HG03558 (cell line): Measurements from ENCODE around the gene ST14.
"Not testable (repeated sequence)": the region's sequence is repeated elsewhere in the genome, so short reads cannot be mapped to it uniquely, and the experiment has no call there.

Source experiments
- ATAC-seq: cut with Tn5 transposase; IDR thresholded peaks from one replicate; pipeline ENCODE4 v1.9.1; 2021; ENCODE audit warnings: moderate number of reproducible peaks; ENCODE audit not compliant: unreplicated experiment; ENCODE audit errors: extremely low read depth

Gene ST14

DNA sequence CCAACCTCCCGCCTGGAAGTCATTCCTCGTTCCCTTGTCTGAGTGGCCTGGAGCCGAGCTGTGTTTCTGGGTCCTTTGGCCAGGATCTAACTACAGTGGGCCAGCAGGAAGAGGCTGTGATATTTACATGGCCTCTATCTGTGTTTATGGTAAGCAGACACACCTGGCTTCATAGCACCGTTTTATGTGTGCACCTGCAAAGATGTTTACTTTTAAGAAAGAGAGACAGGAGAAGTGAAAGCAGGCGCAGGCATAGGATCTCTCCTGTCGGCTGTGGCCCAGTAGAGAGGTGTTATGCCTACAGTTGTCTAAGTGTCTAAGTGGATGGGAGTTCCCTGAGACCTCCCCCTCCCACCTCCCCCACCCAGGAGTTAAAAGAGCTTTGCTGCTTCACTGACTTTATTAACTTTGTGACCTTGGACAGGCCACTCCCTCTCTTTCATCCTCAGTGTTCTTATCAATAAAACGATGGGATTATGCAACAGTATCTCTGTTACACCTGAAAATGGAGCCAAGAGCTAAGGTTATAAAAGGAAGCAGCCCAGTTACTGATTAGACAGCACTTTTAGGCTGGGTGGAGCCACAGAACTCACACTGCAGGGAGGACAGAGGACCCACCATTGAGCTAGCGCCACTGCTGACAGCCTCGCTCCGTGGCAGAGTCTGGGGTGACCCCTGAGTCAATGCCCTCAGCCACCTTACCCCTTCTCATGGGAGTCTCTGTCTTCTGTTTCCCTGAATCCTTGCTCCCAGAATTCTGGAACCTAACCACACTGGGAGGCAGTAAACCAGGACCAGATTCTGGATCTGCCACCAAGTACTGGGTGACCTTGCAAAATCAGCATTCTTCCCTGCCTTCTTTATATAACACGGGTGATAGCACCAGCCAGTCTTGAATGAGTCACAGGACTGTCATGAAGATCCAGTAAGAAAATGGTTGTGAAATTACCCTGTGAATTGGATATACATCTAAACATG lies 22.0 kb downstream of the ST14 start:
- no peak for ATAC-seq

DNA sequence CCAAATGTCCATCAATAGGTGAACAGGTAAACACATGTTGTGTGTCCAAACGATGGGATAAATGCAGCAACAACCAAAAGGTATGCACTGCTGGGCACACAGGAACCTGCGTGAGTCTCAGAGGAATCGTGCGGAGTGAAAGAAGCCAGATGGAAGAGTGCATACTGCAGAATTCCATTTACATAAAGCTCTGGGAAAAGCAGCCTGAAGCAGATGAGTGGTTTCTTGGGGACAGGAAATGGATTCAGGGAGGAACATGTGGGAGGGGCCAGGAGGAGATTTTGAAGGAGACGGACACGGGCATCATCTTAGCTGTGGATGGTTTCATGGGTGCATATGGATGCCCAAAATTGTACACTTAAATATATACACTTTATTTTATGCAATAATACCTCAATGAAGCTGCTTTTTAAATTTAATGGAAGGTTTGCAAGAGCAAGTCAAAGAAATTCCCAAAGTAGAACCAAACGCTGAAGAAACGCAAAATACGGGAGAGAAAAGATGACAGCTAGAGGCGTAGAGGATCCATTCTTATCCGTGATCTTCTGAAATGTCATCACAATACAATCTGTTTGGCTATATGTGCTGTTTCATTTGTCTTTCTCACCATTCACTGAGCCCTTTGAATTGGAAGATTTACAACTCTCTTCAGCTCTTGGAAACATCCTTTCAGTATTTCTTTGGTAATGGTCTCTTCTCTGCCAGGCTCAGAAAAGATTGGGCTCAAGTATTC lies 24.5 kb downstream of the ST14 start:
- ATAC-seq: no peak

DNA sequence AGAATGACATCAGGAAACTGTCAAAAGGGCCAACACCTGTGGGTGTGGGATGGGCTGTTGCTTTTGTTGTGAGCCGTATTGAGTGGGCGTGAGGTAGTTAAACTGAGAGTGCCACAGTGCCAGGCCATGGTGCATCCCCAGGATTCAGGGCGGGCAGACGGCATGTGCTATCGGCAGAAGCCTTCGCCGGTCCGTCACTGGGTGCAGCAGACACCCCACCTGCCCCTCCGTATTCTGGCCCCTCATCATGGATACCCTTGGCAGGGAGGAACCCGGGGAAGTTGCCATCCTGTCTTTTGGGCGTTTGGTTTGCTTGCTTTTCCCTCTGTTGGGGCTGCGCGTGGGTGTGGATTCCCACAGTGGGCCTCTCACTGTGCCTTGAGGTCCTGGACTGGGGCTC lies 27.5 kb downstream of the ST14 start:
- ATAC-seq: no peak

DNA sequence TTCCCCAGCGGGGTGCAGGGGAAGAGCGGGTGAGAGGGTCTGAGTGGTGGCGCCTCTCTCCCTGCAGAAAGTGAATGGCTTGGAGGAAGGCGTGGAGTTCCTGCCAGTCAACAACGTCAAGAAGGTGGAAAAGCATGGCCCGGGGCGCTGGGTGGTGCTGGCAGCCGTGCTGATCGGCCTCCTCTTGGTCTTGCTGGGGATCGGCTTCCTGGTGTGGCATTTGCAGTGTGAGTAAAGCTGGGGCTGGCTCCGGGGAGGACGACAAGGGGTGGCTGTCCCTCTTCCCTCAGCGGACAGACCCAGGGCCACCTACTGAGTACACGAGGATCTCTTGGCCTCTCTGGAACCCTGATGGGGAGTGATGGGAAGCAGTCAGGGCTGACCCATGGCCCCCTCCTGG lies 28.5 kb downstream of the ST14 start:
- no peak for ATAC-seq

DNA sequence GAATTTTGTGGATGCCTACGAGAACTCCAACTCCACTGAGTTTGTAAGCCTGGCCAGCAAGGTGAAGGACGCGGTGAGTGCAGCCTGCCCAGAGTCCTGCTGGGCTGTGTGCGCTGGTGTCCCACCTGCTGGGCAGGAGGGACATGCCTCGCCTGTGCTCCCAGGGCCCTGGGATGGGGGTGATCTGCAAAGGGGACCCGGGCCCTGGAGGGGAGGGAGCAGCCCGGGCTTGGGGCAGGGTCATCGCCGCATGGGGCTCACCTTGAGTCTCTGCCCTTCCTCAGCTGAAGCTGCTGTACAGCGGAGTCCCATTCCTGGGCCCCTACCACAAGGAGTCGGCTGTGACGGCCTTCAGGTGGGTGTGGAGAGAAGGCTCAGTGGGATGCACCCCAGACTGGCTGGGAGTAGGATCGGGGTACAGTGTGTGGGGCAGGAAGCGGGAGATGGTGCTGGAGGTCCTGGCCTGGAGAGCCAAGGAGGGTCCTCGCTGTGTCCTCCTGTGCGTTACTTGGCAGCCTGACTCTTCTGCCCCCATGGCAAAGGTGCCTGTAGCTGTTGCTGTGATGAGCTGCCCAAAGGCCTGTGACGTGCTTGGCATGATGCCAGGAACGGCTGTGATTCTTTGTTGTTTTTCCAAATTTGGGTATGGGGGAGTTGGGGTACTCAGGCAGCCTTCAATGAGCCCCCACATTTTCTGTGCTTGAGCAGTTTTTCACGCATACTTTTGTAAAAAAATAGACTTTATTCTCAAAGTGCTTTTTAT lies 29.2 kb downstream of the ST14 start:
- no peak for ATAC-seq

DNA sequence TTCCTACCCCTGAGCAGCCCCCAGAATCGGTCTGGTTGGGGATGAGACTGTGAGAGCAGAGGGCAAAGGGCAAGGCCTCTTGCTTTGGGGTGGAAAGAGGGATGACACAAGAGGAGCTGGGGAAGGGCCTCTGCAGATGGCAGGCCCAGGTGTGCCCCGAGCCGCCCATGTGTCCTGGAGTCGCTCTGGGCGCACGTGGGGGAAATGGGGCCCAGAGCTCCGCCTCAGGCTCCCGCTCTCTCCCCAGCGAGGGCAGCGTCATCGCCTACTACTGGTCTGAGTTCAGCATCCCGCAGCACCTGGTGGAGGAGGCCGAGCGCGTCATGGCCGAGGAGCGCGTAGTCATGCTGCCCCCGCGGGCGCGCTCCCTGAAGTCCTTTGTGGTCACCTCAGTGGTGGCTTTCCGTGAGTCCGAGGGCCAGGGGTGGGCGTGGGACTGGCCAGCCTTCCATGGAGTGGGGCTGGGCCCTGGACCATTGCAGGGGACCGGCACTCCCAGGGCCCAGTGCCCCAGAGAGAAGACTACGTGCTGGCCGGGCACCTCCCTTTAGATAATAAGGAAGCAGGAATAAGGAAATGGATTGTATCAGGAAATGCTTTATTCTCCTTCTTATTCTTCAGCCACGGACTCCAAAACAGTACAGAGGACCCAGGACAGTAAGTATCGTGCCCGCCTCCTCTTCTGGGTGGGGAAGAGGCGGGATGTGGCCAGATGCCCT lies 30.1 kb downstream of the ST14 start:
- ATAC-seq: no peak

DNA sequence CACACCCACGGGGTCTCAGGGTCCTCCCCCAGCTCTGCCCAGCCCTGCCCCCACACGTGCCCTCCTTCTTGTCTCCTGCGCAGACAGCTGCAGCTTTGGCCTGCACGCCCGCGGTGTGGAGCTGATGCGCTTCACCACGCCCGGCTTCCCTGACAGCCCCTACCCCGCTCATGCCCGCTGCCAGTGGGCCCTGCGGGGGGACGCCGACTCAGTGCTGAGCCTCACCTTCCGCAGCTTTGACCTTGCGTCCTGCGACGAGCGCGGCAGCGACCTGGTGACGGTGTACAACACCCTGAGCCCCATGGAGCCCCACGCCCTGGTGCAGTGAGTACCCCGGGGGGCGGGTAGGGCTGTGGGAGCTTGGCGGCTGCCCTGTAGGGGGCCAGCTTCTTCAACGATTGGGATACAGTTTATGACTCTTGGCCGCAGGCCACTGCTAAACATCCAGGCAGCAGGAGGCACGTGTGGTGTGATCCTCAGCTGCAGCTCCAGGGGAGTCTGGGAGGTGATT lies 30.8 kb downstream of the ST14 start:
- ATAC-seq: no peak

DNA sequence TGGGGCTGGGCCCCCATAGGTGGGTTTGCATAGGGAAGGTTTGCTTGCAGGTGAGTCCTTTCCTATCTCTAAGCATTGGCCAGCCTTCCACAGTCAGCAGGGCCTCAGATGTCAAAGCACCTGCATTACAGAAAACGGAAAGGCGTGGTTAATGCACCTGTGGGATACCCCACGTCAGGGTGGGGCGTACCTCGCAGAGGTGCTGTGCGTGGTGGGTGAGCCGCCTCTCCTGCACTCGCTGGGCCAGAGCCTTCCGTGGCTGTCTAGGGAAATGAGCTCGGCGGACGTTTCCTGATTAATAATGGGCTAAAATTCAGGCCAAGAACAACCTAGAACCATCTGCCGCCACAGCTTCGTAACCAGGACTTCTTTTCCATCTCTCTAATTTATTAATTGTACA lies 32.3 kb downstream of the ST14 start:
- no peak for ATAC-seq

DNA sequence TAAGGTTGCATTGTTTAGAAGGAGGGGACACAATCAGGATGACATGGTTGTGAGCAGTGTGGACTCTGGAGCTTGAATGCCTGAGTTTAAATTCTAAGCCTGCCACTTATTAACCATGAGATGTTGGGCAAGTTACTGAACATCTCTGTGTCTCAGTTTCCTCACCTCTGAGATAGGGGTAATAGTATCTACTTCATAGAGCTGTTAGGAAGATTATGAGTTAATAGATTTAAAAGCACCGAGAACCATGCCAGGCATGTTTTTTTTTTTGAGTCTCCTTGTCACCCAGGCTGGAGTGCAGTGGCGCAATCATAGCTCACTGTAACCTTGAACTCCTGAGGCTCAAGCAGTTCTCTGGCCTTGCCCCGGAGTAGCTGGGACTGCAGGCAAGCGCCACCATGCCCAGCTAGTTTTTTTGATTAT lies 33.3 kb downstream of the ST14 start:
- no peak for ATAC-seq

DNA sequence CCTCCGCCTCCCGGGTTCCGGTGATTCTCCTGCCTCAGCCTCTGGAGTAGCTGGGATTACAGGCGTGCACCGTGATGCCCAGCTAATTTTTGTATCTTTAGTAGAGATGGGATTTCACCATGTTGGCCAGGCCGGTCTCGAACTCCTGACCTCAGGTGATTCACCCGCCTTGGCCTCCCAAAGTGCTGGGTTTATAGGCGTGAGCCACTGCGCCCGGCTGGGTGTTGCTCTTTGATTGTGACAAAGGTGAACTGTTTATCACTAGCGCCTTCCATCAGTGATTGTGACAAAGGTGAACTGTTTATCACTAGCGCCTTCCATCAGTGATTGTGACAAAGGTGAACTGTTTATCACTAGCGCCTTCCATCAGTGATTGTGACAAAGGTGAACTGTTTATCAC lies 34.0 kb downstream of the ST14 start:
- not testable (repeated sequence) for ATAC-seq

DNA sequence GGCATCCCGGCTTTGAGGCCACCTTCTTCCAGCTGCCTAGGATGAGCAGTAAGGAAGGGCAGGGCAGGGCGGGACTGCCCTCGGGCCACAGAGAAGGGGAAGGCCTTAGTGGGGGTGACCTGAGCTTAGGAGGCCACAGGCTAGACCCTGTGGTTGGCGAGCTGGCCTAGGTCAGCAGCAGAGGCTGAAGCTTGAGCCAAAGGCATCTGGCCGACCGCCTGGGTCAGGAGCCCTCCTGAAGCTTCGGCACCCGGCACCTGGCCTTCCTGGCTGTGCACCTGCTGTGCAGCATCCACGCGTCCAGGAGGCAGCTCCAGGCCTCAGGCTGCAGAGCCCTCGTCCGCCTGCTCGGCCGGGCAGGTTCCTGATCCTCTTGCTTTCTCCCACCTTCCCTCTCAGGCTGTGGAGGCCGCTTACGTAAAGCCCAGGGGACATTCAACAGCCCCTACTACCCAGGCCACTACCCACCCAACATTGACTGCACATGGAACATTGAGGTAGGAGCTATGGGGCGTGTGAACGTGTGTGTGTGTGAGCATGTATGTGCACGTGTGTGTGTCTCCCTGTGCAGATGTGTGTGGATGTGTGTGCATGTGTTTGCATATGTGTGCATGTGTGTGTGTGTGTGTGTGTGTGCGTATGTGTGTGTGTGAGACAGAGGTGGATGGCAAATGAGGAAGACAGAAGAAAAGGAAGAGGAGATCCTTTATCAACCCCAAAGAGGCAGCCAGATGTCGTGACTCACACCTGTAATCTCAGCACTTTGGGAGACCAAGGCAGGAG lies 34.9 kb downstream of the ST14 start:
- no peak for ATAC-seq

DNA sequence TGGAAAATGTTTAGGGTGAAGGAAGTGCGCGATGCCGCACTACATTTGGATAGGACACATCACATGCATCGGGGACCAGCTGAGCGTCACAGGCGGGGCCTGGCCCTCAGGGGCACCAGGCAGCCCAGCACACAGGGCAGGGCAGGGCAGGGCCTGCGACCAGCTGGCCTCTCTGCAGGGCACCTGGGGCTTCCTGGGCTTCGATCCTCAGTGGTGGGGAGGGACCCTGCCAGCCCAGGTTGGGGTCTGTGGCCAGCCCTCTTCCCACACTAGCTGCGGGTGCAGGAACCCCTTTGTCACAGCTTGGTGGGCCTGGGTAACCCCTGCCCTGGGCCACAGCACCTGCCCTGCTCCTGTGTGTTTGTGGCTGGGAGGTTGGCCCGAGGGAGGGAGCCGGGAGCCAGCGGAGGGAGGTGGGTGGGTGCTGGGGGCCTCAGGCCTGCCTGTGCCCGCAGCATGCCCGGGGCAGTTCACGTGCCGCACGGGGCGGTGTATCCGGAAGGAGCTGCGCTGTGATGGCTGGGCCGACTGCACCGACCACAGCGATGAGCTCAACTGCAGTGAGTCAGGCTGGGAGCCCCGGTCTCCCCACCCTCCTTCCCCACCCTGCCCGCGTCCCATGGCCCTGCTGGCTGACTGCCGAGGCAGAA lies 37.9 kb downstream of the ST14 start:
- ATAC-seq: no peak

DNA sequence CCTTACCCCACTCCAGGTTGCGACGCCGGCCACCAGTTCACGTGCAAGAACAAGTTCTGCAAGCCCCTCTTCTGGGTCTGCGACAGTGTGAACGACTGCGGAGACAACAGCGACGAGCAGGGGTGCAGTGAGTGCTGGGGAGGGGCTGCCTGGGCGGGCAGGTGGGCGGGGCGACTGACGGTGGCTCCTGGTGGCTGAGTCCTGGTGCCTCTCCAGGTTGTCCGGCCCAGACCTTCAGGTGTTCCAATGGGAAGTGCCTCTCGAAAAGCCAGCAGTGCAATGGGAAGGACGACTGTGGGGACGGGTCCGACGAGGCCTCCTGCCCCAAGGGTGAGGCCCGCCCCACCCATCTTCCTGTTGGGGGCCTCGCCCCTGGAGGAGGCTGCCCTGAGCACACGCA lies 38.7 kb downstream of the ST14 start:
- no peak for ATAC-seq

DNA sequence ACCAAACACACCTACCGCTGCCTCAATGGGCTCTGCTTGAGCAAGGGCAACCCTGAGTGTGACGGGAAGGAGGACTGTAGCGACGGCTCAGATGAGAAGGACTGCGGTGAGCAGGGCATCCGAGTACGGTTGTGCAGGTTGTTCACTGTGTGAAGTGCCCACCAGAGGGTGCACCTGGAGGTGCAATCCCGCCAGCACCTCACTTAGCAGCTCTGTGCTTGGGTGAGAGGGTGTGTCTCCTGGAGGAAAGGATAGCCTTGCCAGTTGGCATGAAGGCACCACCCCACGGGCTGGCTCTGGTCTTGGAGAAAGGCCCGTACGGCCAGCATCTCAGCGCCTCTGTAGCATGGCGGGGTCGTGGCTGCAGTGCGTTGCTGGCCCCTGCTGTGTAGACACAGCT lies 39.4 kb downstream of the ST14 start:
- ATAC-seq: no peak

DNA sequence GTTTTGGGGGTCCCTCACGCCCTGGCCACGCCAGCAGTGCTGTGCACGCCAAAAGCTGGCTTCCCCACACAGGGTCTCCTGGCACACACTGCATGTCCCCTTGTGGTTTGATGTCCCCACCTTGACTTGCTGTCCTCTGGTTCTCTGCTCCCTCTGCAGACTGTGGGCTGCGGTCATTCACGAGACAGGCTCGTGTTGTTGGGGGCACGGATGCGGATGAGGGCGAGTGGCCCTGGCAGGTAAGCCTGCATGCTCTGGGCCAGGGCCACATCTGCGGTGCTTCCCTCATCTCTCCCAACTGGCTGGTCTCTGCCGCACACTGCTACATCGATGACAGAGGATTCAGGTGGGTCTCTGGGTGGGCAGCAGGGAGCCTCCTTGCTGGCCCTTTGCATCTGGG lies 40.2 kb downstream of the ST14 start:
- no peak for ATAC-seq

DNA sequence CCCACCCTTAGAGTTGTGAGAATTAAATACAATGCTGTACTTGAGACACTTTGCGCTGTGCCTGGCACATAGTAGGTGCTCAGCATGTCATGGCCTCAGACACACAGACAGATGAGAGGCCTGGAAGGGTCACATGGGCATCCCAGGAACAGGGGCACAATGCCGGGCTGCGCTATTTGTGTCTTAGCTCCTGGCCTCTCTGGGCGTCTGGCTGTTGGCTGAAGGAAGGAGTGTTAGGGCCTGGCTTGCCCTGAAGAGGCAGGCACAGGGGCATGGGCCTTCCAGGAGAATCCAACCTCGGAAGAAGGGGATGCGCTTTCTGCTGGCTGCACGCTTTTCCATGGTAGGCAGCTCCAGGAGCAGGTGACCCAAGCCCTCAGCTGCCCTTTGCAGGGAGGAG lies 41.4 kb downstream of the ST14 start:
- no peak for ATAC-seq

DNA sequence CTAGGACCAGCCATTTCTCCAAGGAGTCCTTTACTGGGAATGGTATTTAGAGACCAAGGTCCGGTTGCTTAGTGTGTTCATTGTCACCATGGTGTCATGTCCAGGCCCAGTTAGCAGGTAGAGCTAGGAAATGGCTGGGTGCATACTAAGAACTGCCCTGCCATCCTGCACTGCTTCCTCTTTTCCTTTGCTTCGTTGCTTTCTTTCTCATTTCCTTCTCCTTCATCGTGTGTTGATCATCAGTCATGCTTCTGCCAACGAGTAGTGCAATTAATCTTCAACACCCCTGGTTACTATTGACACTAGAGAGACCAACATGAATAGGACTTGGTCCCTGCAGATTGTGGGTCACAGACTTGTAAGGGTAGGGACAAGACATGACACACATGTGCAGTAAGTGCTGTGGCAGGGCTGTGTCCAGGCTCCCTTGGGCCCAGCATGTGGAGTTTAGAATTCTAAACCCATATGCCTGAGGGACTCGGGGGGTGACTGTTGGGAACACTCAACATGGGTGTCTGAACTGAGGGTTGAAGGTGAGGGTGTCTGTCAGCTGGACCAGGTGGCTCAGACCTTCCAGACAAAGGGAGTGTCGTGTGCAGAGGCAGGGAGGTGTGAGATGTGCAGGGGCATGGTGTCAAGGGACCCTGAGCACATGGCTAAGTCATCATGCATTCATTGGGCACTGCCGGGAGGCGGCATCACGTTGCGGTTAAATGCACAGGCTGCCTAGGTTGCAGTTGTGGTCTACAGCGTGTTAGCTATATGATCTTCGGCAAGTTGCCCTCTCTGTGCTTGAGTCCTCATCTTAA lies 42.6 kb downstream of the ST14 start:
- ATAC-seq: no peak
